H9 (cell line): ENCODE measurements around the gene OR2S2. TPM values are rescaled to one million over a fixed set of nuclear protein-coding genes. Genes with fewer than 3 reads are reported as not detected.

Experiments
- DNase-seq: peaks from one replicate; pipeline ENCODE4 v3.0.0-alpha.2; 2017
- H2AFZ ChIP-seq: one replicate; pipeline ENCODE4 v1.6.1; 2013; ENCODE audit warnings: mild to moderate bottlenecking, low read length, control low read depth, moderate library complexity
- H2AK5ac ChIP-seq: 2 replicates; pipeline ENCODE4 v1.6.1; 2013; ENCODE audit warnings: low read length, control low read depth, mixed read lengths; ENCODE audit not compliant: insufficient read length
- H2BK120ac ChIP-seq: one replicate; pipeline ENCODE4 v1.6.1; 2013; ENCODE audit warnings: low read depth, mild to moderate bottlenecking, low read length, control low read depth, inconsistent platforms; ENCODE audit not compliant: poor library complexity, severe bottlenecking
- H2BK12ac ChIP-seq: 2 replicates; pipeline ENCODE4 v1.6.1; 2013; ENCODE audit warnings: low read length, control low read depth, mixed read lengths, low read depth; ENCODE audit not compliant: insufficient read length
- H2BK15ac ChIP-seq: 2 replicates; pipeline ENCODE4 v1.6.1; 2013; ENCODE audit warnings: low read depth, low read length, control low read depth
- H2BK20ac ChIP-seq: one replicate; pipeline ENCODE4 v1.6.1; 2013; ENCODE audit warnings: low read depth, mild to moderate bottlenecking, low read length, control low read depth, inconsistent platforms; ENCODE audit not compliant: poor library complexity, severe bottlenecking
- H2BK5ac ChIP-seq: 2 replicates; pipeline ENCODE4 v1.6.1; 2013; ENCODE audit warnings: low read length, control low read depth, mixed read lengths; ENCODE audit not compliant: insufficient read length
- H3K14ac ChIP-seq: 2 replicates; pipeline ENCODE4 v1.6.1; 2013; ENCODE audit warnings: low read length, control low read depth; ENCODE audit not compliant: insufficient read depth
- H3K18ac ChIP-seq: 2 replicates; pipeline ENCODE4 v1.6.1; 2013; ENCODE audit warnings: low read depth, mild to moderate bottlenecking, mixed read lengths, low read length, control low read depth; ENCODE audit not compliant: insufficient read length
- H3K23ac ChIP-seq: 2 replicates; pipeline ENCODE4 v1.6.1; 2013; ENCODE audit warnings: low read length, control low read depth, mixed read lengths, low read depth; ENCODE audit not compliant: insufficient read length
- H3K23me2 ChIP-seq: 2 replicates; pipeline ENCODE4 v1.6.1; 2013; ENCODE audit warnings: low read depth, mild to moderate bottlenecking, mixed read lengths, low read length, control low read depth; ENCODE audit not compliant: insufficient read length, poor library complexity, severe bottlenecking
- H3K27ac ChIP-seq: 2 replicates; pipeline ENCODE4 v1.5.1; 2013; ENCODE audit warnings: low read length, control low read depth, mixed read lengths, low read depth; ENCODE audit not compliant: insufficient read length
- H3K27me3 ChIP-seq: 2 replicates; pipeline ENCODE4 v1.6.1; 2013; ENCODE audit warnings: low read length, control low read depth, inconsistent platforms; ENCODE audit not compliant: insufficient read depth
- H3K4ac ChIP-seq: 2 replicates; pipeline ENCODE4 v1.6.1; 2013; ENCODE audit warnings: low read depth, mild to moderate bottlenecking, control low read depth, inconsistent platforms, low read length, moderate library complexity
- H3K4me1 ChIP-seq: 2 replicates; pipeline ENCODE4 v1.6.1; 2013; ENCODE audit warnings: low read length, control low read depth, inconsistent platforms; ENCODE audit not compliant: insufficient read depth
- H3K4me2 ChIP-seq: 2 replicates; pipeline ENCODE4 v1.6.1; 2013; ENCODE audit warnings: low read length, control low read depth, mixed read lengths; ENCODE audit not compliant: insufficient read length, insufficient read depth
- H3K56ac ChIP-seq: 2 replicates; pipeline ENCODE4 v1.6.1; 2013; ENCODE audit warnings: low read depth, mild to moderate bottlenecking, mixed read lengths, low read length, control low read depth; ENCODE audit not compliant: insufficient read length
- H3K79me1 ChIP-seq: 2 replicates; pipeline ENCODE4 v1.6.1; 2013; ENCODE audit warnings: low read depth, mild to moderate bottlenecking, moderate library complexity, low read length, control low read depth, inconsistent platforms; ENCODE audit not compliant: insufficient read depth, poor library complexity, severe bottlenecking
- H3K79me2 ChIP-seq: 2 replicates; pipeline ENCODE4 v1.6.1; 2013; ENCODE audit warnings: low read length, control low read depth, inconsistent platforms; ENCODE audit not compliant: insufficient read depth
- H3K9ac ChIP-seq: 2 replicates; pipeline ENCODE4 v1.6.1; 2013; ENCODE audit warnings: low read length, control low read depth, mixed read lengths; ENCODE audit not compliant: insufficient read length; ENCODE audit errors: extremely low read depth
- H3K9me3 ChIP-seq: one replicate; pipeline ENCODE4 v1.6.1; 2013; ENCODE audit warnings: low read depth, low read length, inconsistent platforms; ENCODE audit not compliant: control insufficient read depth
- H3T11ph ChIP-seq: one replicate; pipeline ENCODE4 v1.6.1; 2013; ENCODE audit warnings: mild to moderate bottlenecking, low read length, control low read depth, inconsistent platforms
- H4K20me1 ChIP-seq: one replicate; pipeline ENCODE4 v1.6.1; 2013; ENCODE audit not compliant: control insufficient read depth, insufficient read length, insufficient read depth
- H4K5ac ChIP-seq: 2 replicates; pipeline ENCODE4 v1.6.1; 2013; ENCODE audit warnings: low read depth, mild to moderate bottlenecking, mixed read lengths, low read length, control low read depth; ENCODE audit not compliant: insufficient read length
- H4K8ac ChIP-seq: replicated peaks from 2 replicates; pipeline ENCODE4 v1.6.1; 2013; ENCODE audit warnings: low read length, control low read depth, mixed read lengths, low read depth; ENCODE audit not compliant: insufficient read length
- H4K91ac ChIP-seq: 2 replicates; pipeline ENCODE4 v1.6.1; 2013; ENCODE audit warnings: low read depth, mild to moderate bottlenecking, moderate library complexity, mixed read lengths, low read length, control low read depth; ENCODE audit not compliant: insufficient read length
- H3K27ac Mint-ChIP-seq, 3 experiments: 2 replicates in 2 of 3; 3 replicates in 1 of 3; pipeline ENCODE4 v1.8.0; 2020 to 2021; ENCODE audit warnings: mixed read lengths in 3 of 3, mild to moderate bottlenecking in 1 of 3, moderate library complexity in 1 of 3
- H3K27me3 Mint-ChIP-seq: 2 replicates; pipeline ENCODE4 v1.8.0; 2021; ENCODE audit warnings: low read depth, mild to moderate bottlenecking, moderate library complexity, mixed read lengths
- H3K36me3 Mint-ChIP-seq, 3 experiments: 2 replicates in 2 of 3; 3 replicates in 1 of 3; pipeline ENCODE4 v1.8.0; 2020 to 2021; ENCODE audit warnings: low read depth in 3 of 3, mixed read lengths in 3 of 3; ENCODE audit not compliant: insufficient read depth in 1 of 3
- H3K4me1 Mint-ChIP-seq, 2 experiments: 2 replicates each; pipeline ENCODE4 v1.8.0; 2020; ENCODE audit warnings: mixed read lengths in 2 of 2
- H3K4me3 Mint-ChIP-seq, 2 experiments: 2 replicates in 1 of 2; 3 replicates in 1 of 2; pipeline ENCODE4 v1.8.0; 2020 to 2021; ENCODE audit warnings: mild to moderate bottlenecking in 2 of 2, mixed read lengths in 2 of 2, moderate library complexity in 1 of 2
- H3K9me3 Mint-ChIP-seq, 2 experiments: 2 replicates in 1 of 2; 3 replicates in 1 of 2; pipeline ENCODE4 v1.8.0; 2020; ENCODE audit warnings: mild to moderate bottlenecking in 2 of 2, mixed read lengths in 2 of 2, moderate library complexity in 1 of 2
- CTCF ChIP-seq: fragments of 200-600 bp; sonication (generic); conservative IDR thresholded peaks from 3 replicates; pipeline ENCODE4 v1.8.0; 2021; ENCODE audit warnings: antibody characterized with exemption, mild to moderate bottlenecking
- WGBS: extraction: QIAGEN DNeasy Blood & Tissue Kit; methylation state at CpG from one replicate; pipeline ENCODE4 v1.1.7; 2013; ENCODE audit warnings: missing lambda C conversion rate, low lambda C conversion rate, mixed read lengths; ENCODE audit not compliant: insufficient read length; ENCODE audit errors: extremely low coverage; 5-methylcytosine and 5-hydroxymethylcytosine counted together
- total RNA-seq: library from RNA; stranded (reverse); gene quantifications from 2 replicates; pipeline ENCODE4 v1.2.1, GENCODE V29; 2021

Gene OR2S2
- total RNA-seq, 1 experiment from 2014 or later, result not detected

- Histone ChIP-seq H2BK12ac (no peak overlapping the region), H2BK15ac (no peak overlapping the region), H2BK20ac (no peak overlapping the region), H3K79me1 (no peaks in the 10 kb centered on the region), H3K23me2 (no peaks in the 10 kb centered on the region), H2AK5ac (no peak overlapping the region), H3K27me3 (no peaks in the 10 kb centered on the region), H2AFZ (no peak overlapping the region), H4K91ac (no peak overlapping the region), H3K18ac (no peak overlapping the region), H3K79me2 (no peaks in the 10 kb centered on the region), H3K14ac (no peak overlapping the region), H3K4me1 (no peaks in the 10 kb centered on the region), H4K8ac (no peak overlapping the region), H3K4me2 (no peak overlapping the region), H3K23ac (no peak overlapping the region), H3K56ac (no peak overlapping the region), H3K27ac (no peak overlapping the region), H3K9me3 (no peaks in the 10 kb centered on the region), H3T11ph (no peak overlapping the region), H3K9ac (no peak overlapping the region), H2BK5ac (no peak overlapping the region), H3K4ac (no peak overlapping the region), H2BK120ac (no peak overlapping the region), H4K5ac (no peak overlapping the region), H4K20me1 (no peaks in the 10 kb centered on the region)
- TF ChIP-seq CTCF, result no peak
- Mint-ChIP-seq H3K36me3 (no peaks in the 10 kb centered on the region), H3K4me3 (no peak overlapping the region), H3K4me1 (no peaks in the 10 kb centered on the region; a peak in 1 of 4 replicates), H3K27me3 (peaks cover 12% of the 10 kb centered on the region), H3K9me3 (no peaks in the 10 kb centered on the region), H3K27ac (no peak overlapping the region)
- no CpG with 5 or more reads among the region's 6 CpGs for WGBS
- DNase-seq, result no peak
These were observed 28.6 kb downstream of the OR2S2 start for GRCh38 chr9:35929453-35929718.
